EH (cell line): ENCODE results near the gene POU2F2.

ENCODE experiments used
- DNase-seq: peaks from one replicate; pipeline ENCODE4 v3.0.0-alpha.2; 2015; ENCODE audit warnings: low read depth

POU2F2 gene

GRCh38 chr19:42132030-42132628 lies at the start of gene POU2F2:
Gene POU2F2 (minus strand): TSS chr19:42132446. CDS start chr19:42132411, 35 bp downstream.
- peak; percentile 37 for DNase-seq

- peak; percentile 7 for DNase-seq
Observed at GRCh38 chr19:42178791-42179674, 46.8 kb upstream of the POU2F2 start.

- DNase-seq: no peak
Observed at GRCh38 chr19:42177686-42178019, 45.4 kb upstream of the POU2F2 start.

- DNase-seq: peak; percentile 80
Observed at GRCh38 chr19:42176990-42177685, 44.9 kb upstream of the POU2F2 start.

GRCh38 chr19:42176649-42176989 lies 44.4 kb upstream of the POU2F2 start:
- no peak for DNase-seq

GRCh38 chr19:42175952-42176648 lies 43.9 kb upstream of the POU2F2 start:
- DNase-seq: peak; percentile 45

- DNase-seq: peak; percentile 8
Observed at GRCh38 chr19:42174958-42175734, 42.9 kb upstream of the POU2F2 start.

- no peak for DNase-seq
Observed at GRCh38 chr19:42174188-42174587, 41.9 kb upstream of the POU2F2 start.

GRCh38 chr19:42173695-42174094 lies 41.4 kb upstream of the POU2F2 start:
- no peak for DNase-seq

GRCh38 chr19:42172261-42172660 lies 40.0 kb upstream of the POU2F2 start:
- DNase-seq: no peak

GRCh38 chr19:42170715-42171114 lies 38.5 kb upstream of the POU2F2 start:
- no peak for DNase-seq

- no peak for DNase-seq
Observed at GRCh38 chr19:42169486-42170413, 37.5 kb upstream of the POU2F2 start.

GRCh38 chr19:42168206-42168605 lies 36.0 kb upstream of the POU2F2 start:
- DNase-seq: no peak

- no peak for DNase-seq
Observed at GRCh38 chr19:42166316-42166715, 34.1 kb upstream of the POU2F2 start.

GRCh38 chr19:42165146-42165545 lies 32.9 kb upstream of the POU2F2 start:
- no peak for DNase-seq

GRCh38 chr19:42161616-42162263 lies 29.5 kb upstream of the POU2F2 start:
- DNase-seq: no peak

GRCh38 chr19:42159942-42160341 lies 27.7 kb upstream of the POU2F2 start:
- DNase-seq: no peak

- DNase-seq: no peak
Observed at GRCh38 chr19:42158926-42159325, 26.7 kb upstream of the POU2F2 start.

GRCh38 chr19:42156571-42156970 lies 24.3 kb upstream of the POU2F2 start:
- DNase-seq: no peak

- DNase-seq: no peak
Observed at GRCh38 chr19:42155796-42156195, 23.6 kb upstream of the POU2F2 start.
